Endothelial cell of umbilical vein (primary cell): ENCODE results near the gene PRRT1. TPM values are rescaled to one million over a fixed set of nuclear protein-coding genes. Genes with fewer than 3 reads are reported as not detected.

Experiments used
- BruUV-seq: library from RNA; stranded (reverse); fragments of 400-500 nt; replicated peaks from 2 replicates; lab custom pipeline; 2021; lab: Mats Ljungman, UMichigan
- CTCF ChIA-PET: fragments of 300-600, 350-600 bp; sonication (Branson Sonifier 250); formaldehyde crosslinking; loops from one replicate; lab custom pipeline; 2021; ENCODE audit warnings: antibody characterized with exemption, inconsistent platforms; lab: Charles Lee
- POLR2A ChIA-PET: fragments of 300-600, 350-600 bp; sonication (Branson Sonifier 250); formaldehyde crosslinking; loops from one replicate; lab custom pipeline; 2021; ENCODE audit warnings: antibody characterized with exemption, inconsistent platforms; lab: Charles Lee
- DNase-seq: peaks from one replicate; pipeline ENCODE4 v3.0.0-alpha.2; 2011; ENCODE audit warnings: low read depth, low spot score
- FAIRE-seq: peaks from 2 replicates; lab custom pipeline; 2011; peaks lifted over from hg19 to GRCh38; lab: Jason Lieb, UNC
- H2AFZ ChIP-seq: 2 replicates; pipeline ENCODE4 v1.6.0; 2012; ENCODE audit warnings: low read depth, low read length, control low read depth, inconsistent platforms
- H3K27ac ChIP-seq: 2 replicates; pipeline ENCODE4 v1.5.1; 2011; ENCODE audit warnings: low read depth, mild to moderate bottlenecking, control low read depth, low read length, moderate library complexity; ENCODE audit not compliant: insufficient read depth
- H3K27me3 ChIP-seq, 2 experiments: 2 replicates each; pipeline versions ENCODE4 v1.6.0 to v1.6.1; 2011; ENCODE audit warnings: low read length in 2 of 2, mixed read lengths in 1 of 2; ENCODE audit not compliant: control insufficient read depth in 2 of 2, insufficient read depth in 2 of 2
- H3K36me3 ChIP-seq, 2 experiments: 2 replicates in 1 of 2; 3 replicates in 1 of 2; pipeline ENCODE4 v1.5.1; 2011; ENCODE audit warnings: low read length in 2 of 2, mild to moderate bottlenecking in 1 of 2, moderate library complexity in 1 of 2; ENCODE audit not compliant: control insufficient read depth in 2 of 2, insufficient read depth in 2 of 2; ENCODE audit errors: extremely low read depth in 1 of 2
- H3K4me1 ChIP-seq: 3 replicates; pipeline ENCODE4 v1.5.1; 2011; ENCODE audit warnings: mild to moderate bottlenecking, low read length; ENCODE audit not compliant: control insufficient read depth, insufficient read depth; ENCODE audit errors: extremely low read depth
- H3K4me2 ChIP-seq: 2 replicates; pipeline ENCODE4 v1.6.1; 2011; ENCODE audit warnings: low read length, control low read depth, mixed read lengths; ENCODE audit not compliant: insufficient read depth
- H3K4me3 ChIP-seq, 3 experiments: fragments of 200-600 bp in 1 of 3; sonication (generic), shearing (Covaris generic) in 1 of 3; replicated peaks in 1 of 3; 2 replicates each; pipeline ENCODE4 v1.5.1; 2011 to 2016; ENCODE audit warnings: control low read depth in 3 of 3, low read length in 3 of 3, mild to moderate bottlenecking in 2 of 3, inconsistent platforms in 1 of 3, low read depth in 1 of 3, moderate library complexity in 1 of 3; ENCODE audit not compliant: insufficient read depth in 1 of 3
- H3K79me2 ChIP-seq: 2 replicates; pipeline ENCODE4 v1.6.0; 2012; ENCODE audit warnings: low read length, inconsistent platforms; ENCODE audit not compliant: control insufficient read depth, insufficient read depth
- H3K9ac ChIP-seq: replicated peaks from 2 replicates; pipeline ENCODE3; 2011; ENCODE audit warnings: low read length, control low read depth; ENCODE audit not compliant: insufficient read depth; ENCODE audit errors: extremely low read depth
- H3K9me1 ChIP-seq: replicated peaks from 3 replicates; pipeline ENCODE4 v1.6.0; 2011; ENCODE audit warnings: mild to moderate bottlenecking, low read length; ENCODE audit not compliant: control insufficient read depth, insufficient read depth; ENCODE audit errors: extremely low read depth
- H3K9me3 ChIP-seq: replicated peaks from 2 replicates; pipeline ENCODE4 v1.5.1; 2012; ENCODE audit warnings: low read length, inconsistent platforms; ENCODE audit not compliant: control insufficient read depth, insufficient read depth
- H4K20me1 ChIP-seq: replicated peaks from 2 replicates; pipeline ENCODE3; 2011; ENCODE audit warnings: mild to moderate bottlenecking, low read length; ENCODE audit not compliant: control insufficient read depth, insufficient read depth; ENCODE audit errors: extremely low read depth
- MAX ChIP-seq: IDR thresholded peaks from 2 replicates; pipeline ENCODE4 v1.6.1; 2011; ENCODE audit not compliant: insufficient read depth, insufficient read length
- MYC ChIP-seq: IDR thresholded peaks from one replicate; pipeline ENCODE4 v1.6.1; 2011; ENCODE audit warnings: mild to moderate bottlenecking, low read depth, low read length
- POLR2A ChIP-seq: IDR thresholded peaks from 2 replicates; pipeline ENCODE4 v1.6.1; 2012; ENCODE audit warnings: low read depth, mild to moderate bottlenecking, control low read depth, low read length
- dilution Hi-C: fragments of 300-500 bp; cut with MboI; formaldehyde crosslinking; loops from one replicate; pipeline ENCODE4 v1.15.0; 2019; ENCODE audit warnings: low sequenced_read_pairs; ENCODE audit not compliant: extremely low pct_ligation_motif_present
- intact Hi-C: fragments of 100-400 bp; cut with micrococcal nuclease; formaldehyde crosslinking; loops from one replicate; pipeline ENCODE4 v1.10.0; 2022
- polyA plus RNA-seq, 4 experiments: library from polyadenylated mRNA; depleted of rRNA in 3 of 4; stranded (reverse) in 3 of 4; unstranded in 1 of 4; fragments of >200 nt; gene quantifications; 2 replicates each; pipeline versions ENCODE4 v1.2.1 to v1.2.3, GENCODE V29; 2011 to 2012; ENCODE audit warnings: missing spikeins in 1 of 4
- total RNA-seq: library from RNA; stranded (reverse); gene quantifications from 2 replicates; pipeline ENCODE4 v1.2.3, GENCODE V29; 2021

The PRRT1 gene
- total and polyA plus RNA-seq, 2 donors (not counting 3 experiments of a cell fraction or from before 2014, with no cell fraction given) = 0.55 to 1.3 TPM

GRCh38 chr6:32127717-32128592 lies 23.8 kb downstream of the PRRT1 start, which contains the start of gene ATF6B:
TSS of gene ATF6B (minus strand) at chr6:32128246. CDS start at chr6:32128207, 39 bp downstream.
- H3K4me2 ChIP-seq = peak within 1 kb of the TSS; percentile 57
- no peaks in the 10 kb centered on the region for H3K27me3 ChIP-seq
- dilution Hi-C loops (no loop called here), intact Hi-C loops (loop anchor here (1.0 kb wide), 2 partner anchors 62 to 127 kb away; partner anchors contain the start of gene PBX2)
- H3K4me3 ChIP-seq = peak within 1 kb of the TSS; percentile 71 to 99 (median 84)
- H3K9ac ChIP-seq = peak within 1 kb of the TSS; percentile 89
- ChIA-PET POLR2A (interaction anchor here (0.6 to 1.1 kb wide), 5 partner anchors 49 to 139 kb away, joined by 3 to 4 read pairs (median 4); no protein-coding TSS in a partner anchor), CTCF (interaction anchor here (1.0 to 3.5 kb wide), 8 partner anchors 9 to 844 kb away, joined by 3 to 17 read pairs (median 4); partner anchors contain the start of gene PBX2)
- peaks cover 11% of the 10 kb centered on the region for H3K79me2 ChIP-seq
- no TSS peak for BruUV-seq
- peak within 1 kb of the TSS; percentile 86 for H2AFZ ChIP-seq
- FAIRE-seq (peak; percentile 100), DNase-seq (peak; percentile 99)
- peaks cover 3 to 18% of the 10 kb centered on the region in 2 experiments for H3K36me3 ChIP-seq
- no peaks in the 10 kb centered on the region for H3K9me1 ChIP-seq
- no peaks in the 10 kb centered on the region for H3K9me3 ChIP-seq
- H3K27ac ChIP-seq = peak within 1 kb of the TSS; percentile 83
- H3K4me1 ChIP-seq = peaks cover 20% of the 10 kb centered on the region
- no peaks in the 10 kb centered on the region for H4K20me1 ChIP-seq
- peak; percentile 75 for TF ChIP-seq MAX
- no peak for TF ChIP-seq MYC

GRCh38 chr6:32127409-32127716 lies 24.4 kb downstream of the PRRT1 start:
- BruUV-seq = TSS peak; percentile 13
- no peaks in the 10 kb centered on the region for H3K27me3 ChIP-seq
- peak overlapping the region; percentile 57 for H3K4me2 ChIP-seq
- no peak for TF ChIP-seq MYC
- TF ChIP-seq POLR2A = peak; percentile 9
- H3K4me1 ChIP-seq = peaks cover 20% of the 10 kb centered on the region
- ChIA-PET POLR2A (interaction anchor here (1.1 kb wide), 1 partner anchor 68 kb away, joined by 4 read pairs; no protein-coding TSS in a partner anchor), CTCF (interaction anchor here (1.0 to 3.5 kb wide), 7 partner anchors 8 to 845 kb away, joined by 3 to 17 read pairs (median 3); partner anchors contain the start of gene PBX2)
- no peak overlapping the region for H2AFZ ChIP-seq
- H3K79me2 ChIP-seq = peaks cover 11% of the 10 kb centered on the region
- no peak for DNase-seq
- H3K9me1 ChIP-seq = no peaks in the 10 kb centered on the region
- intact Hi-C loops (no loop called here), dilution Hi-C loops (no loop called here)
- H3K36me3 ChIP-seq = peaks cover 3 to 18% of the 10 kb centered on the region in 2 experiments
- H3K27ac ChIP-seq = peak overlapping the region; percentile 83
- peak; percentile 4 for FAIRE-seq
- peak overlapping the region; percentile 89 for H3K9ac ChIP-seq
- H4K20me1 ChIP-seq = no peaks in the 10 kb centered on the region
- H3K9me3 ChIP-seq = no peaks in the 10 kb centered on the region
- peak overlapping the region; percentile 71 to 99 (median 84) for H3K4me3 ChIP-seq
